Central memory CD8-positive, alpha-beta T cell (primary cell): ENCODE results near the gene GTF2H1.

Source experiments
- ATAC-seq: fragments of 150-1000 bp; cut with Tn5 transposase; replicated peaks from 2 replicates; pipeline ENCODE4 v1.10.0; 2022; ENCODE audit warnings: mild to moderate bottlenecking, moderate FRiP score, moderate number of reproducible peaks; ENCODE audit not compliant: poor library complexity, severe bottlenecking; ENCODE audit errors: extremely low read depth
- DNase-seq, 2 donors: peaks; one replicate each; pipeline ENCODE4 v3.0.0; 2021; ENCODE audit warnings: low spot score in 2 of 2
- H3K27ac Mint-ChIP-seq: one replicate; pipeline ENCODE4 v1.8.0; 2022; ENCODE audit warnings: low read depth, mild to moderate bottlenecking, moderate library complexity, mixed read lengths
- H3K27me3 Mint-ChIP-seq: one replicate; pipeline ENCODE4 v1.8.0; 2022; ENCODE audit warnings: mixed read lengths
- H3K36me3 Mint-ChIP-seq: one replicate; pipeline ENCODE4 v1.8.0; 2022; ENCODE audit warnings: mild to moderate bottlenecking, moderate library complexity, mixed read lengths; ENCODE audit not compliant: insufficient read depth
- H3K4me1 Mint-ChIP-seq: one replicate; pipeline ENCODE4 v1.8.0; 2022; ENCODE audit warnings: mixed read lengths
- H3K4me3 Mint-ChIP-seq: one replicate; pipeline ENCODE4 v1.8.0; 2022; ENCODE audit warnings: mild to moderate bottlenecking, moderate library complexity, mixed read lengths
- H3K9me3 Mint-ChIP-seq: one replicate; pipeline ENCODE4 v1.8.0; 2022; ENCODE audit warnings: mixed read lengths

GTF2H1 gene

DNA sequence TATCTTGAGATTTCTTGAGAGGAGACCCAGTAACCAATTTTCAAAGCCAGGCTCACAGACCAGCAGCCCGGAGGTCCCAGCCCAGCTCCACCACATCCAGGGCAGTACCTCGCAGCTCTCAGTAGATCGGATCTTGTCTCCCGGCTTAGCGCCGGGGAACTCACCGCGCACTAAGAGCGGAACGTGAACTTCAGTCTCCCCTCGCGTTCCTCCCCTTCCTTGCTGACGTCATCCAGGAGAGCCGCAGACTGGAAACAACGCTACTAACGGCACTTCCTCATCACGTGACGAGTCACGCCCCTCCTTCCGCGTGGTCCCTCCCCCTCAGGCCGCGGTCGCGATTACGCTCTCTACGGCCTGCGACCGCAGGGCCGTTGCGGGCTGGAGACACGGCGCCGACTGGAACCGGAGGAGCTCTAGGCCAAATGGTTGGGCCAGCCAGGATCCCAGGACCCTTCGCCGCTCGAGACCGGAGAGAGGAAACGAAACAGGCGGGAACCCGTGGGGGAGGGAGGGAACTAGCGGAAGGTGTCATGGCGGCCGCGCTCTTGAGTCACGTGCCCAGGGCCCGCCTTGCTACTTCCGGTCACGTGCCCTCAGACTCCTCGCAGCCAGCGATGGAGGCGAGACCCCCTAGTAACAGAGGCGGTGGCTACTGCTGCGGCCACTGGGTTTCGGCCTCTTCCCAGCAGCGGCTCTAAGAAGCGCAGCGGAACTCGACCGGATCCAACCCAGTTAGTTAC is at the start of gene GTF2H1, which contains the start of gene HPS5:
Gene GTF2H1 (plus strand): TSS at position 599 of the 743 bp plus-strand sequence. CDS start 10,508 bp downstream, outside the sequence.
Gene HPS5 (minus strand): TSS at position 172 of the 743 bp plus-strand sequence. CDS start 4,282 bp downstream, outside the sequence.
- Mint-ChIP-seq H3K27me3 (no peaks in the 10 kb centered on the region), H3K4me3 (peak within 1 kb of the TSS; percentile 94), H3K9me3 (no peaks in the 10 kb centered on the region), H3K27ac (peak within 1 kb of the TSS; percentile 99), H3K36me3 (peaks cover 40% of the 10 kb centered on the region), H3K4me1 (peaks cover 82% of the 10 kb centered on the region)
- ATAC-seq = peak; percentile 90
- peak; percentile 95 to 96 for DNase-seq

DNA sequence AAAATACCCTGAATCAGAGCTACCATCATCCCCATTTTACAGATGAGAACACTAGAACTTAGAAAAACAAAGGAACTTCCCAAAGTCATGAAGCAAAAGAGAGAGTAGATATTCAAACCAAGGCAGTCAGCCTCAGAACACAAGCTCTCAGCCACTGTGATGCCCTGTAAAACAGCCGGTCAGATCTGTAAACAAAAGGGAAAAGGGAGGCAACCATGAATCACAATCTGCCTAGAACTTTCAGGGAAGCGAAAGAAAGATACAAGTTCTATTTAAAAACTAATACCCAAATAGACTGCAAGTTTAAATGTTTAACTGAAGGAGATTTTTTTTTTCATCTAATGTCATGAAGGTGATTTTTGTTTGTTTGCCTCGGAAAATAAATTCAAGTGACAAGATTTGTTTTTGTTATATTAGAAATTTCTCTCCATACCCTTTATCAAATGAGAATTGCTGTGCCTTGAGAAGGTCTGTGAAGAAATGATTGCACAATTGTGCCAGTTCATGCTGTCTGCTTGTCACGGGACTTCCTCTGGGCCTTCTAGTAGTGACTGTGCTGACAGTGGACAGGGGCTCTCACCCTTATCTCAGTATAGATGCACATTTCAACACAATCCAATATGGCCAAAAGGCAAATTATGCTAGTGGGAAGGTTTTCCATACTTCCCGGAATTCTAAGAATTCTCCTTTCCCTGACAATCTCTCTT is 44.6 kb upstream of the GTF2H1 start:
- DNase-seq (no peak), ATAC-seq (no peak)
- no peak overlapping the region for H3K27ac Mint-ChIP-seq
- H3K36me3 Mint-ChIP-seq = peaks cover 18% of the 10 kb centered on the region
- no peaks in the 10 kb centered on the region for H3K9me3 Mint-ChIP-seq
- peaks cover 10% of the 10 kb centered on the region for H3K4me1 Mint-ChIP-seq
- no peak overlapping the region for H3K4me3 Mint-ChIP-seq
- no peaks in the 10 kb centered on the region for H3K27me3 Mint-ChIP-seq

DNA sequence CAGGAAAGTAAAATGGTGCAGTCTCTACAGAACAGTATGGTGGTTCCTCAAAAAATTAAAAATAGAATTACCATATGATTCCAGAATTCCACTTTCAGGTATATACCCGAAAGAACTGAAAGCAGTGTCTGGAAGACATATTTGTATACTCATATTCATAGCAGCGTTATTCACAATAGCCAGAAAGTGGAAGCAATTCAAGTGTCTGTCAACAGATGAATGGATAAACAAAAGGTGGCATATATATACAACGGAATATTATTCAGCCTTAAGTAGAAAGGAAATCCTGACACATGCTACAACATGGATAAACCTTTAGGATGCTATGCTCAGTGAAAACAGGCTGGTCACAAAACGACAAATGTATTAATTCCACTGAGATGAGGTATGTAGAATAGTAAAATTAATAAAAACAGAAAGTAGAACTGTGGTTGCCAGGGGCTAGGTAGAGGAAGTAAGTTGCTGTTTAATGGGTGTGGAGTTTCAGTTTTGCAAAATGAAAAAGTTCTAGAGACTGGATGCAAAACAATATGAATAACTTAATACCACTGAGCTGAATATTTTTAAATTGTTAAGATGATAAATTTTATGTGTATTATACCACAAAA is 41.8 kb upstream of the GTF2H1 start:
- ATAC-seq (peak; percentile 67), DNase-seq (no peak)
- H3K4me1 Mint-ChIP-seq = peaks cover 10% of the 10 kb centered on the region
- no peaks in the 10 kb centered on the region for H3K9me3 Mint-ChIP-seq
- H3K27me3 Mint-ChIP-seq = no peaks in the 10 kb centered on the region
- H3K27ac Mint-ChIP-seq = peak overlapping the region; percentile 86
- peak overlapping the region; percentile 66 for H3K4me3 Mint-ChIP-seq
- peaks cover 30% of the 10 kb centered on the region for H3K36me3 Mint-ChIP-seq

DNA sequence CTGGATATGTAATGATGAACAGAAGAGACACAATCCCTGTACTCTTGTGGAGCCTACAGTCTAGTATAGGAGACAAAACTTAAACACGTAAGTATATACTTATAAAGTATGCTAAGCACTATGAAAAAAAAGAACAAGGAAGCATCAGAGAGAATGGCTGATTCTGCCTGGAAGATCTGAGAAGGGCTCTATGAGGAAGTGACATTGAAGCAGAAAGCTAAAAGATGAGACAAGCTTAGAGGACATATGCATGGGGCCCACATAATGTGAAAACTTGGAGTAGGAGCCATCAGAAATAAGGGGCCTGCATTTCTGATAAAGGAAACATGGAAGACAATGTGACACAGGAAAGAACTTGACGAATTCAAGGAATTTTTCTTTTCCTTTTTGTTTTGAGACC is 39.7 kb upstream of the GTF2H1 start:
- H3K27ac Mint-ChIP-seq = peak overlapping the region; percentile 58
- H3K27me3 Mint-ChIP-seq = no peaks in the 10 kb centered on the region
- H3K36me3 Mint-ChIP-seq = peaks cover 44% of the 10 kb centered on the region
- H3K9me3 Mint-ChIP-seq = no peaks in the 10 kb centered on the region
- no peak for DNase-seq
- no peak for ATAC-seq
- H3K4me1 Mint-ChIP-seq = peaks cover 10% of the 10 kb centered on the region
- H3K4me3 Mint-ChIP-seq = no peak overlapping the region

DNA sequence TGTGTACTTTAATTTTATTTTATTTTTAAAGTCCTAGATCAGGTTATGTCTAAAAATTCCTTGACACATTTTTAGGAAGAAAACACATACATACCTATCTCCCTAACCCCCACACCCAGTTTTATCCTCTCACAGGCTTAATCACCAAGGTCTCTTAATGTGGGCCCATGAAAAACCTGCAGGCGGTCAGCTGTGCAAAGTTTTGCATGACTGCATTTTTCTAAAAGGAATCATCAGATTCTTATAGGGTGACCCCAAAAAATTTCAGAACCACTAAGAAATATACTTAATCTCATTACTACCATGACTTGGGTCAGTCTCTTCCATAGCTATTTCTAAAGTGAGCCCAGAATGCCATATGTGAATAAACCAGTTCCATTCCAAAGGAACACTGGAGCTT is 36.5 kb upstream of the GTF2H1 start:
- H3K4me1 Mint-ChIP-seq = peaks cover under 1% of the 10 kb centered on the region
- no peak overlapping the region for H3K27ac Mint-ChIP-seq
- no peak for DNase-seq
- H3K36me3 Mint-ChIP-seq = peaks cover 42% of the 10 kb centered on the region
- no peaks in the 10 kb centered on the region for H3K9me3 Mint-ChIP-seq
- no peak for ATAC-seq
- no peaks in the 10 kb centered on the region for H3K27me3 Mint-ChIP-seq
- no peak overlapping the region for H3K4me3 Mint-ChIP-seq

DNA sequence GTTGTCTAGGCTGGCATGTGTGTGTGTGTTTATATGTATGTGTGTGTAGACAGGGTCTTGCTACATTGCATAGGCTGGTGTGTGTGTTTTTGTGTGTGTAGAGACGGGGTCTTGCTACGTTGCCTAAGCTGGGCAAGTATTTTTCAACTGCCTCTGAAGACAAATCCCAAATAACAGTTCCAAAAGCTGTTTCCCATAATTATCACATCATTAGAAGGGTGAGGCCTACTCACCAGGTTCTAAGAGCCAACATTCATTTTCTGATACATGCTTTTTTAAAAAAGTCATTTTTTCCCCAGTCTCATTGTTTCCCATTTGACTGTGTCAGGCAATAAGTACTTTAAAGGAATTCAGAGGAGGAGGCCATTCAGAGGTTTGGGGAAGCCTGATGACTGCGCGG is 33.5 kb upstream of the GTF2H1 start:
- Mint-ChIP-seq H3K27me3 (no peaks in the 10 kb centered on the region), H3K36me3 (peaks cover 39% of the 10 kb centered on the region), H3K9me3 (no peaks in the 10 kb centered on the region), H3K4me1 (no peaks in the 10 kb centered on the region), H3K4me3 (no peak overlapping the region), H3K27ac (no peak overlapping the region)
- ATAC-seq (no peak), DNase-seq (no peak)

DNA sequence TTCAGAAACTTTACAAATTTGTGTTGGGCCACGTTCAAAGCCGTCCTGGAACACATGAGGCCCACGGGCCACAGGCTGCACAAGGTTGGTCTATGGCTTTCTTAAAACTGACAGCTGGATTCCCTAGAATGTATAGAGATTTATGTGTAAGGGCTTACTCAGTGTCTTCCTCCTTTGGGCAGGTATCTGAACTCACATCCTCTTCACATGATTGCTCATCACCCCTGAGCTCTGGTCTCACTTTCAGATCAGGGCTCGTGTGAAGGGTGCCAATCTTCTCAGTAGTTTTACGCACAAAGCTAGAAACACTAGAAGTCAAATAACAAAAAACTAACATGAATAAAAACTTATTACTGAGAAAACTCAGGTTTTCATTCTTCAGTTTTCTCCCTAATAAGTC is 27.5 kb upstream of the GTF2H1 start:
- DNase-seq (no peak), ATAC-seq (no peak)
- peaks cover 60% of the 10 kb centered on the region for H3K36me3 Mint-ChIP-seq

DNA sequence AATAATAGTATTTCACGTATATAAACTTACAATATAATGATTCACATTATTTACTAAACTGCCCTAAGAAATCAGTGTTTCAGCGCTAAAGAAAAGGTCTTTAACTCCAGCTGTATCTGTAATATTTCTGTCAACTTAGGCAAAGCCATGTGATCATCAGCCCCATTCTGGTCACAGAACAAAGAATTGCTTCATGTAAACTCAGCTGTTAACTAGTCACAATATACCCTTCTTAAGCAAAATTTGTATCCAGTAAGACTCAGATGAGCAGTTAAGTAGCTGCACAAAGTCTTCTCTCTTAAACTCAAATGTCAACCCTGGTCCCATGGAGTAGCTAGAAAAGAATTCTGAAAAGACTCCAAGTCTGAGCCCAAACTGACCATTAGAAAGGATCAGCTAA is 27.1 kb upstream of the GTF2H1 start:
- Mint-ChIP-seq H3K36me3 (peaks cover 59% of the 10 kb centered on the region), H3K27ac (no peak overlapping the region), H3K4me3 (no peak overlapping the region), H3K4me1 (no peaks in the 10 kb centered on the region), H3K9me3 (no peaks in the 10 kb centered on the region), H3K27me3 (no peaks in the 10 kb centered on the region)
- ATAC-seq = no peak
- no peak for DNase-seq

More for the DNA sequence above, 27.5 kb upstream of the GTF2H1 start:
- Mint-ChIP-seq H3K4me3 (no peak overlapping the region), H3K9me3 (no peaks in the 10 kb centered on the region), H3K4me1 (no peaks in the 10 kb centered on the region), H3K27ac (no peak overlapping the region), H3K27me3 (no peaks in the 10 kb centered on the region)

DNA sequence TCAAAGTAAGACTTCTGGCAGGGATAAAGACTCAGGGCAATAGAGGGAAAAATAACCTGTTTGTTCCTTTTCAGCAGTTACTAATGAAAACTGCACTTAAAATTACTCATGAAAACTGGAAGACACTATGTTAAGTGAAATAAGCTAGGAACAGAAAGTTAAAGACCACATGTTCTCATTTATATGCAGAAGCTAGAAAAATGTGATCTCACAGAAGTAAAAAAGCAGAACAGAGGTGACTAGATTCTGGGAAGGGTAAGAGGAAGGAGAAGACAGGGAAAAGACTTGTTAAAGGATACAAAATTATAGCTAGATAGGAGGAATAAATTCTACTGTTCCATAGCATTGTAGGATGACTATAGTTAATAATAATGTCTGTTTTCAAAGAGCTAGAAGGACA is 22.6 kb upstream of the GTF2H1 start:
- no peaks in the 10 kb centered on the region for H3K9me3 Mint-ChIP-seq
- H3K4me3 Mint-ChIP-seq = no peak overlapping the region
- no peaks in the 10 kb centered on the region for H3K27me3 Mint-ChIP-seq
- H3K27ac Mint-ChIP-seq = no peak overlapping the region
- ATAC-seq (no peak), DNase-seq (no peak)
- H3K4me1 Mint-ChIP-seq = no peaks in the 10 kb centered on the region
- peaks cover 71% of the 10 kb centered on the region for H3K36me3 Mint-ChIP-seq

DNA sequence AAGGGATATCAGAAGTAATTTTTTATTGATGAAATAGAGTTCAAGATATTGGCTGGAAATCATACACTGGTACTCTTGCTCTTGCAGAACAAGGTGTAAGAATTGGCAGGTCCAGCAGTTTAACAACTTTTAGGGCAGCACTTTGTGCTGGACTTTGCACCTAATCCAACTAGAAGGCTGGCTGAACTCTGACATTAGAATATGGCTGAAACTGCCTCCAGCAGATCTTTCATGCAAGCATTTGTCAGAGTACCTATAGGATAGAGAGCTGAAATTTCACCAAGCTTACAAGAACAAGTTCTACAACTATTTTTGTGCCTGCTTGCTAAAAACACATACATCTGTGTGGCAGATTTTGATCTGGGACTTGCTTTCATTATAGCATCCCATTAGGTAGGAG is 17.6 kb upstream of the GTF2H1 start:
- Mint-ChIP-seq H3K27me3 (no peaks in the 10 kb centered on the region), H3K4me3 (no peak overlapping the region), H3K4me1 (no peaks in the 10 kb centered on the region), H3K9me3 (no peaks in the 10 kb centered on the region), H3K27ac (no peak overlapping the region), H3K36me3 (peaks cover 63% of the 10 kb centered on the region)
- DNase-seq (no peak), ATAC-seq (no peak)

DNA sequence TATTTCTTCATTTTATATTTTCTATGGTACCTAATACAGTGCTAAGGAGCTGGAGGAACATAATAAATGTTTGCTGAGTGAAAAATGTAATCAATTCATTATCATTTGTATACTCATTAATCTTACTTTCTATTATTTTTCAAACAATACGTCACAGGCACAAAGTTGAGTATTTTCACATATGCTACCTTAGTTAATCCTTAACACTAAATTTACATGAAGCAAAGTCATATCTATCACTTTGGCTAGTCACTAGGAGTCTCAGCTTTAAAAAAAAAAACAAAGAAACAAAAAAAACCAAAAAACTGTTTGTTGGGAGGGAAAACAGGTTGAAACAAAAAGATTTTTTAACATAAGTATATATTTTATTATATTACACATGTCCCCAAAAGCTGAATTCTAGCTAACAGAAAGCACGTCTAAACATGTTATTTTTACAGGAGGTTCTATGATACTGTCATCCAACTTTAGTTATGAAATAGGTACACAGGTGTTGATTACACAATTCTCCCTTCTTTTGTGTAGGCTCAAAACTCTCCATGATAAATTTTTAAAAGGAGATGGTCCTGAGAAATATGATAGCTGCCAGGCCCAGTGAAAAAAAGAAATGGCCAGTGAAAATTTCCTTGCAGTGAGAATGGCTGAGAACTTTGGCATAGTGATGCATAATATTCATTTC is 14.8 kb upstream of the GTF2H1 start:
- H3K9me3 Mint-ChIP-seq = no peaks in the 10 kb centered on the region
- no peak for DNase-seq
- no peaks in the 10 kb centered on the region for H3K27me3 Mint-ChIP-seq
- no peak for ATAC-seq
- no peak overlapping the region for H3K27ac Mint-ChIP-seq
- no peaks in the 10 kb centered on the region for H3K4me1 Mint-ChIP-seq
- H3K36me3 Mint-ChIP-seq = peaks cover 58% of the 10 kb centered on the region
- H3K4me3 Mint-ChIP-seq = no peak overlapping the region

DNA sequence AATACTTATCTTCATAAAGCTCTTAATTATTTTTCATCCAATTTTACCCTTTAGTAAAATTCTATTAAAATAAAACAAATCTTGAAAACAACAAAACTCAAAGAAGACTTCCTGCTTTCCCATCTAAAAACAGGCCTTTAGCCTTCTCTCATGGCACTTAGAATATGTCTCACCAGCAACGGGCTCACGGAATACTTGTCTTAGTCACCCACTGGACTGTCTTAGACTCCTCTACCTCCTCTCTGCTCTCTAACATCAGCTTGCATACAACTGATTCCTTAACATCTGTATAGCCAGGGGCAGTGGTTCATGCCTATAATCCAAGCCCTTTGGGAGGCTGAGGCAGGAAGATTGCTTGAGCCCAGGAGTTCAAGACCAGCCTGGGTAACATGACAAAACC is 14.1 kb upstream of the GTF2H1 start:
- no peaks in the 10 kb centered on the region for H3K4me1 Mint-ChIP-seq
- H3K27me3 Mint-ChIP-seq = no peaks in the 10 kb centered on the region
- DNase-seq = no peak
- H3K9me3 Mint-ChIP-seq = no peaks in the 10 kb centered on the region
- H3K27ac Mint-ChIP-seq = no peak overlapping the region
- peaks cover 56% of the 10 kb centered on the region for H3K36me3 Mint-ChIP-seq
- H3K4me3 Mint-ChIP-seq = no peak overlapping the region
- ATAC-seq = no peak
